Activated CD8-positive, alpha-beta memory T cell treated with anti-CD3 and anti-CD28 coated beads for 1 hour (primary cell): ENCODE data around the gene AMTN.

Experiments used
- DNase-seq, 2 donors: peaks; one replicate each; pipeline ENCODE4 v3.0.0-alpha.2; 2020; ENCODE audit warnings: low read depth in 1 of 2; ENCODE audit errors: extremely low read depth in 1 of 2

The AMTN gene

GRCh38 chr4:70559211-70559830 is 41.0 kb downstream of the AMTN start:
- peak in 1 of 2 donors; percentile 3 for DNase-seq

GRCh38 chr4:70559924-70560323 is 41.6 kb downstream of the AMTN start:
- no peak for DNase-seq

- no peak for DNase-seq
Observed at GRCh38 chr4:70564033-70564432, 45.7 kb downstream of the AMTN start.

DNA sequence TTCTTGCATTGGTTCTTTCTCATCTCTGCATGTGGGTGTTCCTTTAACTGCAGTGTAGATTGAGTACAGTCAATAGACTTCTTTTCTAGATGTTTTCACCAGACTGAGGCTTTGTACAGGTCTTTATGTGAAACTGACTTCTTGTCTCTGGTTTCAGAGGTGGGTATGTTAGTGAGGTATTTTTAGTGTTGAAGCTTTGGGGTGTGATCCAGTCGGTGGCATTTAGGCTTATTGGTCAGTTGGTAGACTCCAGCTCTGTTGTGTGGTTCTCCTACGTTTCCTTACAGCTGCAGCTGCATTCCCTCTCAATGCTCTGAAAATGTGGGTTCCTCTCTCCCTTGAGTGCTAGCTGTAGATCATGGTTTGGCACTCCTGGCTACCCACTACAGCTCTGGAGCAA is 52.4 kb downstream of the AMTN start:
- DNase-seq = no peak

- DNase-seq = no peak
Observed at GRCh38 chr4:70571772-70572171, 53.4 kb downstream of the AMTN start.

GRCh38 chr4:70575964-70576363 is 57.6 kb downstream of the AMTN start:
- no peak for DNase-seq

DNA sequence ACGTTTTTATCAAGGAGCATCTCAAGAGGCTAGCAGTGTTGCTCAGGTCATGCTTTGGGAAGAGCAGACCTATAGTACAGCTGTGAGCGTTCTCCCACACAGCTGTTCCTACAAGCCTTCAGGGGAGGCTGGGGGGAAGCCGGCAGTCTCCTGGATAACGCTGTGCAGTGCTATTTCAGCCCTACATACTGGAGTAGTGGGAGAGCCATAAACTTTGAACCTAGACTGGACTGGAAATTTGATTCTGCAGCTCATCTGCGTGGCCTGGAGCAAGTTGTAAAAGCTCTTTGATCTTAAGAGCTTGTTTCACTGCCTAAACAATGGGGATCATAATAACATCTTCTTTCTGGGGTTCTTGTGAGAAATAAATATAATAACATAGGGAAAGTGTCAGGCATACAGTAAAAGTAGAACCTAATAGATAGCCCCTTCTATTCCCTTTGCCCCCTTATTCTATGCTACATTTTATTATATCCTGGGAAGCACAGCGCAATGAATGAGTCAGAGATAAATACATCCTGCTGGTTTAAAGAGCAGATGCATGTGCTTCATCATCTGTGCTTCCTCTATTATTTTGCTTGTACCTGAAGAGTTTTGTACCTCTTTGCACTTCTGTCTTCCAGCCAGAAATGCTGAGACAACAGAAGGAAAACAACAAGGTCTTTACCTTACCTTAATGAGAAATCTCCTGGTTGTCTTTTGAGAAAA is 59.0 kb downstream of the AMTN start:
- no peak for DNase-seq

- DNase-seq = no peak
Observed at GRCh38 chr4:70581980-70582379, 63.6 kb downstream of the AMTN start.
